C4-2B (cell line): ENCODE data around the gene POU6F1.
A peak's percentile ranks its signal among the peaks of the same experiment; 100 is the strongest.
"Not testable (repeated sequence)": the region's sequence is repeated elsewhere in the genome, so short reads cannot be mapped to it uniquely, and the experiment has no call there.

Source experiments
- H3K27ac ChIP-seq: fragments of 450-650 bp; 2 replicates; pipeline ENCODE4 v1.5.1; 2017
- CTCF ChIP-seq: fragments of 450-650 bp; conservative IDR thresholded peaks from 2 replicates; pipeline ENCODE4 v1.5.1; 2017; ENCODE audit warnings: mild to moderate bottlenecking
- ZFX ChIP-seq: fragments of 450-650 bp; IDR thresholded peaks from 2 replicates; pipeline ENCODE4 v1.6.1; 2017

Gene POU6F1

GRCh38 chr12:51227962-51228361, 10.1 kb upstream of the POU6F1 start:
- H3K27ac ChIP-seq, result no peak overlapping the region

GRCh38 chr12:51227112-51227511, 9.2 kb upstream of the POU6F1 start:
- not testable (repeated sequence) for H3K27ac ChIP-seq

More at GRCh38 chr12:51227962-51228361, 10.1 kb upstream of the POU6F1 start:
- TF ChIP-seq CTCF, result no peak
- TF ChIP-seq ZFX, result no peak

GRCh38 chr12:51225771-51226170, 7.9 kb upstream of the POU6F1 start:
- TF ChIP-seq CTCF, result no peak
- TF ChIP-seq ZFX, result no peak
- no peak overlapping the region for H3K27ac ChIP-seq

GRCh38 chr12:51225234-51225633, 7.4 kb upstream of the POU6F1 start:
- no peak overlapping the region for H3K27ac ChIP-seq
- no peak for TF ChIP-seq ZFX
- TF ChIP-seq CTCF, result no peak

DNA sequence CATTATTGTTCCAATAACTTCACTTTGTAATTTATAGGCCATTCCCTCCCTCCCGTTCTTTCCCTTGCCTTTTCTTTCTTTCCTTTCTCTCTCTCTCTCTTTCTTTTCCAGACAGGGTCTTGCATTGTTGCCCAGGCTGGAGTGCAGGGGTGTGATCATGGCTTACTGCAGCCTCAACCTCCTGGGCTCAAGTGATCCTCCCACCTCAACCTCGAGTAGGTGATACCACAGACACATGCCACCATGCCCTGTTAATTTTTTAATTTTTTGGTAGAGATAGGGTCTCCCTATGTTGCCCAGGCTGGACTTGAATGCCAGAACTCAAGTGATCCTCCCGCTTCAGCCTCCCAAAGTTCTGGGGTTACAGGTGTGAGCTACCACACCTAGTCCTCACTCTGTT, 6.8 kb upstream of the POU6F1 start:
- no peak overlapping the region for H3K27ac ChIP-seq
- TF ChIP-seq ZFX, result no peak
- TF ChIP-seq CTCF, result no peak

DNA sequence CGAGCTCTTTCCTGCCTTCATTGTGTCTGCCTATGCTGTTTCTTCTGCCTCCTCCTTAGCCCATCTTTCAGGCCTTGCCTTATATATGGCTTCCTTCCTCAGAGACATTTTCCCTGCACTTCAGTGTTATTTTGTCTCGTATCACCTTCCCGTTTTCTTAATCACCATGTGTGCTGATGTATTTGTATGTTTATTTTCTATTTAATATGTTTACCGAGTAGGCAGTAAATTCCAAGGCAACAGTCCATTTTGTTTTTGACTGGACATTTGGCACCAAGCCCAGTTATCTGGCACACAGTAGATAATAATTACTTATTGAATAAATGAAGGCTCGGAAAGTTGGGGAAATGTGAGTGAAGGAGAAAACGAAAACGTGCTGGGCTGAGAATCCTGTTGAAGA, 4.6 kb upstream of the POU6F1 start:
- H3K27ac ChIP-seq, result peak overlapping the region; percentile 75
- no peak for TF ChIP-seq CTCF
- TF ChIP-seq ZFX, result no peak

DNA sequence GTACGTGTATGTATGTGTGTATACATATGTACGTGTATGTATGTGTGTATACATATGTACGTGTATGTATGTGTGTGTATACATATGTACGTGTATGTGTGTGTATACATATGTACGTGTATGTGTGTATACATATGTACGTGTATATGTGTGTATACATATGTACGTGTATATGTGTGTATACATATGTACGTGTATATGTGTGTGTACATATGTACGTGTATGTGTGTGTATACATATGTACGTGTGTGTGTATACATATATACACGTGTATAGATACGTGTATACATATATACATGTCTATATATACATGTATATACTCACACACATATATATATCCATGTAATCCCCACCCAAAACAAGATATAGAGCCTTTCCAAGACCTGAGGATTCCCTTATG, 2.0 kb upstream of the POU6F1 start:
- H3K27ac ChIP-seq, result not testable (repeated sequence)

DNA sequence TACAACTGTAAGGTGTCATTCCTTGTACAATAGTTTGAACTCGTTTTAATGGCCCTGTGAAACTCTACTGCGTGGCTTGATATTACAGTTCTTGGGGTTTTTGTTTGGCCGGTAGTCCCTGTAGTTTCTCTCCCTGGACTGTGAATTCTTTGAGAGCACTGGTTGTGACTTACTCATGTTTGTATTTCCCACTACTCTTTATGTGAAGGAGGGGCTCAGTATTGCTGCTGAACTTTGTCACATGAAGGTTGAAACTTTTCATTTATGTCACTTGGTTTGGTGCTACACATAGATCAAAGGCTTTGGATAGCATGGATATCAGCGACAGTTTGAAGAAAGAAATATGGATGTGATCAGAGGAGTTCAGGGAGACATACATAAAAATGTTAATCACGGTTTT, 1.5 kb upstream of the POU6F1 start:
- TF ChIP-seq CTCF (no peak), ZFX (no peak)
- H3K27ac ChIP-seq, result no peak overlapping the region
